Stimulated activated naive CD8-positive, alpha-beta T cell treated with anti-CD3 and anti-CD28 coated beads, Interleukin-15, Interleukin-2, amounts not matched to agents 100 U/mL and 50 U/mL, for 24 hours (primary cell): Measurements from ENCODE around the gene PRKAG2.
A peak's percentile ranks its signal among the peaks of the same experiment; 100 is the strongest.
"Not testable (repeated sequence)": the region's sequence is repeated elsewhere in the genome, so short reads cannot be mapped to it uniquely, and the experiment has no call there.

Experiments
- ATAC-seq: fragments of 150-1000 bp; cut with Tn5 transposase; one replicate; pipeline ENCODE4 v1.10.0; 2021
- DNase-seq: peaks from one replicate; pipeline ENCODE4 v3.0.0; 2021

PRKAG2 gene

GRCh38 chr7:151801291-151801690 is 75.6 kb downstream of the PRKAG2 start:
- ATAC-seq (no peak), DNase-seq (no peak)

- ATAC-seq, result no peak
- no peak for DNase-seq
Measured at GRCh38 chr7:151800861-151801260, 76.1 kb downstream of the PRKAG2 start.

- no peak for DNase-seq
- ATAC-seq, result no peak
Measured at GRCh38 chr7:151800391-151800790, 76.5 kb downstream of the PRKAG2 start.

GRCh38 chr7:151799506-151799905 is 77.4 kb downstream of the PRKAG2 start:
- ATAC-seq, result no peak
- no peak for DNase-seq

GRCh38 chr7:151798851-151799448 is 78.0 kb downstream of the PRKAG2 start:
- DNase-seq, result no peak
- ATAC-seq, result no peak

- ATAC-seq, DNase-seq: not testable (repeated sequence)
Measured at GRCh38 chr7:151797667-151798307, 79.1 kb downstream of the PRKAG2 start.

GRCh38 chr7:151796871-151797537 is 79.9 kb downstream of the PRKAG2 start:
- ATAC-seq (peak; percentile 42), DNase-seq (peak; percentile 45)

- ATAC-seq, result peak; percentile 41
- DNase-seq, result peak; percentile 48
Measured at GRCh38 chr7:151796091-151796870, 80.6 kb downstream of the PRKAG2 start.

GRCh38 chr7:151795168-151795811 is 81.6 kb downstream of the PRKAG2 start:
- peak; percentile 87 for ATAC-seq
- peak; percentile 84 for DNase-seq

GRCh38 chr7:151794508-151795167 is 82.3 kb downstream of the PRKAG2 start:
- DNase-seq, result no peak

GRCh38 chr7:151793991-151794507 is 82.9 kb downstream of the PRKAG2 start:
- ATAC-seq (no peak), DNase-seq (no peak)

More at GRCh38 chr7:151794508-151795167, 82.3 kb downstream of the PRKAG2 start:
- no peak for ATAC-seq

- DNase-seq (no peak), ATAC-seq (no peak)
Measured at GRCh38 chr7:151793531-151793951, 83.4 kb downstream of the PRKAG2 start.

- DNase-seq, result no peak
- no peak for ATAC-seq
Measured at GRCh38 chr7:151792636-151793035, 84.3 kb downstream of the PRKAG2 start.

- ATAC-seq, result no peak
- DNase-seq, result no peak
Measured at GRCh38 chr7:151792086-151792485, 84.8 kb downstream of the PRKAG2 start.

GRCh38 chr7:151790830-151791620 is 85.9 kb downstream of the PRKAG2 start:
- ATAC-seq (no peak), DNase-seq (no peak)

- ATAC-seq, result no peak
- no peak for DNase-seq
Measured at GRCh38 chr7:151790095-151790829, 86.7 kb downstream of the PRKAG2 start.

GRCh38 chr7:151789380-151789947 is 87.5 kb downstream of the PRKAG2 start:
- DNase-seq (no peak), ATAC-seq (no peak)

GRCh38 chr7:151787348-151787747 is 89.6 kb downstream of the PRKAG2 start:
- no peak for ATAC-seq

GRCh38 chr7:151786936-151787335 is 90.0 kb downstream of the PRKAG2 start:
- ATAC-seq (no peak), DNase-seq (no peak)

More at GRCh38 chr7:151787348-151787747, 89.6 kb downstream of the PRKAG2 start:
- no peak for DNase-seq
